Stimulated activated CD4-positive, alpha-beta T cell treated with anti-CD3 and anti-CD28 coated beads, Interleukin-2, amount 100 ng/mL, for 4 hours (primary cell): ENCODE results near the gene TRIM71.
A peak's percentile ranks its signal among the peaks of the same experiment; 100 is the strongest.
"Not testable (repeated sequence)": the region's sequence is repeated elsewhere in the genome, so short reads cannot be mapped to it uniquely, and the experiment has no call there.

Experiments used
- DNase-seq: peaks from one replicate; pipeline ENCODE4 v3.0.0-alpha.2; 2020; ENCODE audit warnings: low read depth

TRIM71 gene

DNA sequence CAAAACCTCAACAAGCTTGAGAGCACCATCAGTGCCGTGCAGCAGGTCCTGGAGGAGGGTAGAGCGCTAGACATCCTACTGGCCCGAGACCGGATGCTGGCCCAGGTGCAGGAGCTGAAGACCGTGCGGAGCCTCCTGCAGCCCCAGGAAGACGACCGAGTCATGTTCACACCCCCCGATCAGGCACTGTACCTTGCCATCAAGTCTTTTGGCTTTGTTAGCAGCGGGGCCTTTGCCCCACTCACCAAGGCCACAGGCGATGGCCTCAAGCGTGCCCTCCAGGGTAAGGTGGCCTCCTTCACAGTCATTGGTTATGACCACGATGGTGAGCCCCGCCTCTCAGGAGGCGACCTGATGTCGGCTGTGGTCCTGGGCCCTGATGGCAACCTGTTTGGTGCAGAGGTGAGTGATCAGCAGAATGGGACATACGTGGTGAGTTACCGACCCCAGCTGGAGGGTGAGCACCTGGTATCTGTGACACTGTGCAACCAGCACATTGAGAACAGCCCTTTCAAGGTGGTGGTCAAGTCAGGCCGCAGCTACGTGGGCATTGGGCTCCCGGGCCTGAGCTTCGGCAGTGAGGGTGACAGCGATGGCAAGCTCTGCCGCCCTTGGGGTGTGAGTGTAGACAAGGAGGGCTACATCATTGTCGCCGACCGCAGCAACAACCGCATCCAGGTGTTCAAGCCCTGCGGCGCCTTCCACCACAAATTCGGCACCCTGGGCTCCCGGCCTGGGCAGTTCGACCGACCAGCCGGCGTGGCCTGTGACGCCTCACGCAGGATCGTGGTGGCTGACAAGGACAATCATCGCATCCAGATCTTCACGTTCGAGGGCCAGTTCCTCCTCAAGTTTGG is 72.9 kb downstream of the TRIM71 start:
- DNase-seq = no peak

- DNase-seq = no peak
These were observed 73.6 kb downstream of the TRIM71 start for GRCh38 chr3:32891365-32891764.

- no peak for DNase-seq
These were observed 75.1 kb downstream of the TRIM71 start for GRCh38 chr3:32892625-32893598.

- DNase-seq = no peak
These were observed 77.2 kb downstream of the TRIM71 start for GRCh38 chr3:32894977-32895376.

- DNase-seq = no peak
These were observed 77.9 kb downstream of the TRIM71 start for GRCh38 chr3:32895701-32896100.

DNA sequence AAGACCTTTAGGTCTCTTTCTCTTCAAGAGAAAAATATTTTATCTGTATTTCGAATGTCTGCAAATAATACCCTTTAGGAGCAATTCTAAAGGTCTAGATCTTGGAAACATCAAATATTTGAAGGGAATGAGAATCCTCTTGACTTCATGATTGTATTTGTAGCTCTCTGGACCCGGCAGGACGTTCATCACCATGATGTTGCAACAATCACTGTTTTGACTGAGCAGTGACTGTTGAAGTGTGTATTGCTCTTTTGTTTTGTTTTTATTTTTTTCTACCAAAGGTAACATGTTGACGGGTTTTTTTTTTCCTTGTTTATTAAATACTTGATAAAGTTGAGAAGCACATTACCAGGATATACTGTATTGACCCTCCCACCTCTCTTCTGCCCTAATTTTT is 78.3 kb downstream of the TRIM71 start:
- DNase-seq = no peak

DNA sequence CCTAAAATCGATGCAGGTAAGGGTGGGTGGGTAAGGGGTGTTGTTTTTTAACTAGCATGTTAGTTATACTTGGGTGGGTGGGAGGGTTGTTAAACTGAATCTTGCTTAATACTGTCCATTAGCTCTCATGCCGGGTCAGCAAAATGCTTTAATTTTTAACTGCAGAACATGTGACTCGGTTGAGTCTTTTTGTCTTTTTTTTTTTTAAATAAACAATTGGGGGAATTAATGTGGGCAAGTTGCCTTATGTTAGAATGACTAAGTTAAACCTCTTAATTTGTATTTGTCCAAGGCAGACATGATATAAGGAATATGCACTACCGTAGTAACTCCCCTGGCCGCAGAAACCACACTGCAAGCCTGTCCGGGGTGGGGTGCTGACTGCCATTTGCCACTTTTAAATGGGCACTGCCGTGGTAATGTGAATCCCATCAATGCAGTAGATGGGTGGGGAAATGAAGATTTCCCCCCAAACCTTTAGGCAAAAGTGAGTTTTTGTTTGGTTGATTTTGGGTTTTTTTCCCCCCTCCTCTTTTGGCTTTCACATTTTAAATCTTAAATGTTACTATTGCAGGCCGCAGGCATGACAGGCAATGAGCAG is 79.3 kb downstream of the TRIM71 start:
- DNase-seq = no peak

DNA sequence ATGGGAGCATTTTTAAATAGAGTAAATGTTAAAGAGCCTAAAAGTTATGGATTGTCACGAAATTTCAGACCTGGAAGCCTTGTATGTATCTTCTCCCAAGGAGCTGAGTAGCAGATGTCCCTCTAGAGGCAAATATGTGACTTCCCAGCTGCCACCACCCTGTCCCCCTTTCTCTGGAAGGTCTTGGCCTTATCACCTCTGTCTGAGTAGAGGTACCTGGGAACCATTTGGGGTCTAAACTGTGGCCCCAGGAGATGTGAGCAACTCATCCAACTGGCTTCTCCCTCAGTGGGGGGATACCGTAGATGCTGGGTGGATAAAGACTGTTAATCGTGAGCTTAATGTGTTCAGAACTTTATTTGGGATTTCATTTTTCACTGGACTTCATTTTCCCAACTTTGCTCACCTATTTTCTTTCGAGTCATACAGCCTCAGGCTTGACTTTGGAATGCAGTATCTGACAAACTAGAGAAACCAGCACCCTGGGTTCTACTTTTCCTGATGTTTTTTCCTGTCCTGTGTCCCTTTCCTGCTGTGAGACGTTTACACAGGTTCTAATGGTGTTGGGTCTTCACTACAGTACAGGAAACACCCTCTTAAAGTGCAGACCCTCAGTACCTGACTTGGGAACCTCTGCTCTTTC is 80.3 kb downstream of the TRIM71 start:
- no peak for DNase-seq

DNA sequence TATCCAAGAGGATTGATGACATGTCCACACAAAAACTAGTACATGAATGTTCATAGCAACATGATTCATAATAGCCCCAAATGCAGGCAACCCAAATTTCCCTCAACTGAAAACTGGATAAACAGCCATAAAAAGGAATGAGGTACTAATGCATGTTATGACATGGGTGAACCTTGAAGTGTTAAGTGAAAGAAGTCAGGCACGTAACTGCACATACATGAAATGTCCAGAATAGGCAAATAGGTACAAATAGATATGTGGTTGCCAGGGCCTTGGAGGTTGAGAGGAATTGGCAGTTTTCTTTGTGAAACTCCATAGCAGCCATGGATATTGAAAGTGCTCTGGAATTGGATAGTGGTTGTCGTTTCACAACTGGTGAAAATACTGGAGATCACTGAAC is 81.5 kb downstream of the TRIM71 start:
- no peak for DNase-seq

DNA sequence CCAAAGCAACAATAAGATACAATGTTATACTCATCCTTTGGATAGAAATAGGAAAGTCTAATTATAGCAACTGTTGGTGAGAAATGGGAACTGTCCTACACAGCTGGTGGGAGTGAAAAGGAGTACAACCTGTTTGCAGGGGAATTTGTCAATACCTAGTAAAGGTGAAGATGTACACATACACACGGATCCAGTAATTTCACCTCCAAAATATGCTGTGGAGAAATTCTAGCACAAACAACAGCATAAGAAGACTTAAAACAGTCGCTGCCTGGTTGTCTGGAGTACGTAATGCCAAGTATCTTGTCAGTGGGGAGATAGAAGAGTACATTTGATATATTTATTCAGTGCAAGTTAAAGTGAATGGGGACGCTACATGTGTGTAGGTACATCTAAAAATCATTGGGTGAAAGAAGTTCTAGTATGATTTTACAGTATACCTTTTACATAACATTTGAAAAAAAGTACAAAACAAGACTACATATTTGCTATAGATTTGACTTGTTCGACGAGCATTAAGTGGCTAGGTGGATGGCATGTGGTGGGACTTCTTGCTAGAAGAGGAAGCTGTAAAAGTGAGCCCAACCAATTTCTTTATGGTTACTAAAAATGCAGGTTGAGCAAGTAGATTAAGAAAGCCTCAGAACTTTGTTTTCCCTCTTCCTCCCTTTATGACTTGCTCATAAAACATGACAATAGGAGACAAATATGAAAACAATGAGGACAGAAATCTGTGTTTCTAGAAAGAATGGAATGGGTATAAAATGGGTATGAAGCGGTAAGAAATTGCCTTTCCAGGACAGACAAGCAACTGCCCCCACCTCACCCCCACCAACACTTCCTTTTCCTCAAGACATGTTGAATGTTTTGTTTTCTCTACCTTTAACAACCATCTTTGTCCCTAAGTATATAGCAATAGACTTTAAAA is 83.5 kb downstream of the TRIM71 start:
- no peak for DNase-seq

DNA sequence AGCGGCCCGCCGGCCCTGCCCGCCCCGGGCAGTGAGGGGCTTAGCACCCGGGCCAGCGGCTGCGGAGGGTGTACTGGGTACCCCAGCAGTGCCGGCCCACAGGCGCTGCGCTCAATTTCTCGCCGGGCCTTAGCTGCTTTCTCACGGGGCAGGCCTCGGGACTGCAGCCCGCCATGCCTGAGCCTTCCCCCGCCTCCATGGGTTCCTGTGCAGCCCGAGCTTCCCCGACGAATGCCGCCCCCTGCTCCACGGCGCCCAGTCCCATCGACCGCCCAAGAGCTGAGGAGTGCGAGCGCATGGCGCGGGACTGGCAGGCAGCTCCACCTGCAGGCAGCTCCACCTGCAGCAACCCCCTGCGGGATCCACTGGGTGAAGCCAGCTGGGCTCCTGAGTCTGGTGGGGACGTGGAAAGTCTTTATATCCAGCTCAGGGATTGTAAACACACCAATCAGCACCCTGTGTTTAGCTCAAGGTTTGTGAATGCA is 85.1 kb downstream of the TRIM71 start:
- DNase-seq = peak; percentile 29

- no peak for DNase-seq
These were observed 86.2 kb downstream of the TRIM71 start for GRCh38 chr3:32903953-32904352.

DNA sequence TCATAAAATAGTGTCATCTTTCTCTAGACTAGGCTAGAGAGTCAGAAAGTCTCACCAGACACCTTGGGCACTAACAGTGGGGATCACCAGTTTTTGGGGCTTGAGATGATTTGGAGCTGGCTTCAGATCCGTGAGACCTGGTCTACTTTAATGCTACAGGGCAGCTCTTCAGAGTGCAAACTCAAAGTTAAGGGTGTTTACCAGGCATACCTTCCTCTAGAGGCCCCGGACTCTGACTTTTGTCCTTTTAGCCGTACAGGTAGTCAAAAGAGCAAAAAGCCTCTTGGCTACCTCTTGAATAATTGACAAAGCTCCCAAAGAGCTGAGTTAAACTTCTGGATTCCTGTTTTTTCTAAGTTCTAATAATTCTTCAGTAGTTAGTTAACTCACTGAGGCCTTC is 92.2 kb downstream of the TRIM71 start:
- DNase-seq = no peak

- DNase-seq = no peak
These were observed 93.2 kb downstream of the TRIM71 start for GRCh38 chr3:32910954-32911353.

GRCh38 chr3:32912046-32912445 is 94.2 kb downstream of the TRIM71 start:
- DNase-seq = no peak

- DNase-seq = no peak
These were observed 96.1 kb downstream of the TRIM71 start for GRCh38 chr3:32913790-32914446.

GRCh38 chr3:32919920-32920319 is 102.1 kb downstream of the TRIM71 start:
- DNase-seq = no peak

DNA sequence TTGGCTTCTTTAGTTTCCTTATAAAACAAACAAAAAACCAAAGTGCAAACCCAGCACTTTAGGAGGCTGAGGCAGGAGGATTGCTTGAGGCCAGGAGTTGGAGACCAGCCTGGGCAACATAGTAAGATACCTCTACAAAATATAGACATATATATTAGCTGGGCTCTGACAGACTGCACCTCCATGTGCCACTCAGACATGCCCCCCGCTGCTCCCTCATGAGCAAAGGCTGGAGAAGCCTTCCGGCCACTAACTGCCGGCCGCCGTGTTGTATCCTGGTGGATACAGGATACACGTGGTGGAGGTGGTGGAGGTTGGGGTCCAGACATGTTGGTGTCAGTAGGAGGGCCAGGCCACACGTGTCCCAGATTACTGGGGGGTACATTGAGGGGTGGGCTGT is 104.3 kb downstream of the TRIM71 start:
- no peak for DNase-seq

GRCh38 chr3:32930161-32930560 is 112.4 kb downstream of the TRIM71 start:
- DNase-seq = no peak

DNA sequence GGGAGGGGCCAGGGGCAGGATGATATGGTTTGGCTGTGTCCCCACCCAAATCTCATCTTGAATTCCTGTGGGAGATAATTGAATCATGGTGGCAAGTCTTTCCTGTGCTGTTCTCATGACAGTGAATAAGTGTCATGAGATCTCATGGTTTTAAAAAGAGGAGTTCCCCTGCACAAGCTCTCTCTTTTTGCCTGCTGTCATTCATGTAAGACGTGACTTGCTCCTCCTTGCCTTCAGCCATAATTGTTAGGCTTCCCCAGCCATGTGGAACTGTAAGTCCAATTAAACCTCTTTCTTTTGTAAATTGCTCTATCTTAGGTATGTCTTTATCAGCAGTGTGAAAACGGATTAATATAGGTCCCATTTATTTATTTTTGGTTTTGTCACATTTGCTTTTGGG is 113.5 kb downstream of the TRIM71 start:
- not testable (repeated sequence) for DNase-seq
